GM19324 (cell line): ENCODE results near the gene SH3TC2.
A peak's percentile ranks its signal among the peaks of the same experiment; 100 is the strongest.

Source experiments
- ATAC-seq: cut with Tn5 transposase; IDR thresholded peaks from one replicate; pipeline ENCODE4 v1.9.1; 2021; ENCODE audit warnings: mild to moderate bottlenecking, moderate library complexity; ENCODE audit not compliant: unreplicated experiment, low FRiP score

SH3TC2 gene

DNA sequence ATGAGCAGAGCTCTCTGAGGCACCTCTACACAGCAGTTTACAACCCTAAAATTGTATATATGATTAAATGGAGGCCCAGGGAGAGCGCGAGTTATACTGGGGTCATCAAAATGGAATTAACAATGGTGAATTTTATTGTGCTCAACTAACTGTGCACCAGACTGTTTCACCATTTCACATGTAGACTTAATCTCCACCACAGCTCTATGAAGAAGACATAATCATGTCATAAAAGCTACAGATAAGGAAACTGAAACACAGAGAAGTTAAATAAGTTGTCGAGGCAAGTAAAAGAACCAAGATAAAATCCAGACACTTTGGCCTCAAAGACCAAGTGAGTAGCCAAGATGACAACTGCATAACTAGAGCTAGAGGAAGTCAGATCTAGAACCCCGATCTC is 1.5 kb downstream of the SH3TC2 start:
- ATAC-seq, result no peak

DNA sequence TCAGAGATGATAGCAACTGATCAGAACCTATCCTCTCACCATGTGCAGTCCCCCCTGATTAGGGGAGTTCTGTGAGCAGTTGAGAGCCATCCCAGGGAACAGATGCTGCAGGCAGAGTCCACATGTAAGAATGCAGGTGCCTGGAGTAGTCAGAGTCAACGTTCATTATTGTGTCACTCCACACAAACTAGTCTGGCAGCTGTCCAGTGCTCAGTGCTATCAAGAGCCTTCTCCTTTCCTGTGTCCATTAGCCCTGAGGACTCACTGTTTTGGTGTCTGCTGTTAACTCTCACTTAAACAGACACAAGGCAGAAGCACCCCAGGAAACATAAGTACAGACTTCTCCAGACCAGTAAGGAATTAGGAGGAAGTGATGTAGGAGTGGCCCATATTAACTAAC is 2.5 kb downstream of the SH3TC2 start:
- no peak for ATAC-seq

- ATAC-seq, result no peak
These were observed 6.2 kb downstream of the SH3TC2 start for GRCh38 chr5:149056616-149057165.

GRCh38 chr5:149054416-149054815 is 8.4 kb downstream of the SH3TC2 start:
- ATAC-seq, result no peak

GRCh38 chr5:149053072-149053695 is 9.7 kb downstream of the SH3TC2 start:
- no peak for ATAC-seq

- no peak for ATAC-seq
These were observed 13.5 kb downstream of the SH3TC2 start for GRCh38 chr5:149049371-149049781.

- no peak for ATAC-seq
These were observed 14.1 kb downstream of the SH3TC2 start for GRCh38 chr5:149048811-149049210.

DNA sequence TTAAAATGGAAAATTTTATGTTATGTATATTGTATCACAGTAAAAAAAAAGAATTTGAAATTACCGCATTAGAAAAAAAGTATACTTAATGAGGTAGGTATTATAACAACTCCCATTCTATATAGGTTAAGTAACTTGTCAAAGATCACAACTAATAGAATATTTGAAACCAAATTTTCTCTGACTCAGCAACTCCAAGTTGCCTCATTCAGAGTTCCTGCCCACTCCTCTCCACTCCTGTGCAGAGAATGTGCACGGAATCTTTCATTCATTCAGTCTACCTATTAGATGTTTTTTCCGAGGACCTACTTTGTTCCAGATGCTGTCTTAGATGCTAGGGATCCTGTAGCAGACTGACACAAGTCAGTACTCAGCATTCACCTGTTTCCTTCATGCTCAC is 15.4 kb downstream of the SH3TC2 start:
- no peak for ATAC-seq

DNA sequence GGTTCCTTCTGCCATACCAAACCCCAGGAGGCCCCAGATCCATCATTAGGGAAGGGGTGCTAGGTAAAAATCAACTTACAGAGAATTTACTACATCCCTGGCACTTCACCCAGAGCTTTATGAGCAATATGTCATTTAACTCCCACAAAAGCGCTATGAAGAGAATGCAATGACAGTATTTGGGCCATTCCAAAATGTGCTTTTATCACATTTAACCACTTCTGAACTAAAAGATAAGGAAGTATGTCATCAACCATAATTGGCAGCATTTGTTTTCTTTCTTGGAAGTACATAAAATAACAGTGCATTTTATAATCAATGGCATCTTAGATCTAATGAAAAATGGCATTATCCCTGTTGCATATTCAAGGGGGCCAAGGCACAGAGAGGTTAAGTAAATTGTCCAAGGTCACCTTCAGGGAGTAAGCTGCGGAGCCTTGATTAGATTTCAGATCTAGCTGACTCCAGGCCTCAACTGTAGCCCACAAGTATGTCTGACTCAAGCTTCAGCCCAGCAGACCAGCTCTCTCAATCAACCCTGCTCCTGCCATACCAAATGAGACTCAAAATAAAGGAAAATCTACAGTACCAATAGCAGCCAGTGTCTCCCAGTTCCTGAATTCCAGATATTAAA is 16.5 kb downstream of the SH3TC2 start:
- no peak for ATAC-seq

DNA sequence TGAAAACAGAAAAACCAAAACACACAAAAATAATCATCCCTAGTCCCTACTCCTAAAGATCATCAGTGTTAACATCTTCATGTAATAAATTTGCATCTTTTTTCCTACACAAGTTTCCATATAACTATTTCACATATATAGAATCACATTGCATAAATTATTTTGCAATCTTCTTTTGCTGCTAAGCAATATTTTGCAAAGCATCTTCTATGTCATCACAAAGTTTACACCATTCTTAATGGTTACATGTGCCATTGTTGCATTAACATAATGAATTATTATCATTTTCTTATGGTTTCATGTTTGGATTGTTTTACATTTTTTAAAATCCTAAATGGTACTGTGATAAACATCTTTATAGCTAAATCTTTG is 17.8 kb downstream of the SH3TC2 start:
- ATAC-seq, result no peak

DNA sequence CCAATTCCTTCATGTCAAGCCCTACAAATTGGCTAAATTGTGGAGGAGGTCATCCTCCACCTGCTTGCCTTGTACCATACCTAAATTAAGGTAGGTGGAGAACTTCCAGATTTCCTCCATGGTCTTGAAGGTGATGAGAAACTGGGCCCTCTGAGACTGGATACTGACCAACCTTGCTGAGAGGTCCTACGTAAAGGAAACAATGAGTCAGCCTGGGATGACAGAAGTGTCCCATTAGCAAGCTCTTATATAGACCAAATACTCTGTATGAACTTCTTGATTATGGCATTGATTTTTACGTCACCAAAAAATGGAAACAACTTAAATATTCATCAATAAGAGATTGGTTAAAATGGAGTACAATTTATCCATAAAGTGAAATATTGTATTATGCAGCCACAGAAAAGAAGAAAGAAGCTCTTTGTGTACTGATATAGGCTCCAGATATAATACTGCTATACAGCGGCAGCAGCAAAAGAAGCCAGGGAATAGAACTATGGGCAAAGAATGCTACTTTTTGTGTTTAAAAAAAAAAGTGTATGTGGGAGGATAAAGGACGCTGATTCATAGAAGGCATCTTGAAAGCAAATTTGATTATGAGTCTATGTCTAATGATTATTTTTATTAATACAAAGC is 18.3 kb downstream of the SH3TC2 start:
- ATAC-seq, result no peak

DNA sequence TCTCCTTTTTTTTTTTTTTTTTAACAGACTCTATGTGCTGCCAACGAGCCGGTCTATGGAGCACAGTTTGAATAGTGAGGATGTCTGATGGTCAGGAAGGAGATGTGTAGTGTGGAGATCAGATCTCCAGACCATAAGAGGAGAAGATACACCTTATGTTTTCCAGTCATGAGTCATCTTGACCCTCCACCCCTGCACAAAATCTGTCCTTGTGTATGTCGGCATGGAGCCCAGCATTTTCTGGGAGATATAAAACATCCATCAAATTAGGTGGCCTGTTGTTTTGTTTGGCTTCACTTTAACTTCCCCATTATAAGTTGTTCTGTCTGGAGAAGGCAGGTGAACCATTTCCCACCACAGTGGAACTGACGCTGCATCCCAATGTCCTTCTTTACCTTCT is 19.2 kb downstream of the SH3TC2 start:
- ATAC-seq, result no peak

- ATAC-seq, result no peak
These were observed 20.0 kb downstream of the SH3TC2 start for GRCh38 chr5:149042865-149043264.

GRCh38 chr5:149041242-149041641 is 21.6 kb downstream of the SH3TC2 start:
- ATAC-seq, result no peak

GRCh38 chr5:149040421-149040820 is 22.4 kb downstream of the SH3TC2 start:
- ATAC-seq, result no peak

GRCh38 chr5:149039506-149039905 is 23.4 kb downstream of the SH3TC2 start:
- ATAC-seq, result no peak

GRCh38 chr5:149038336-149039080 is 24.4 kb downstream of the SH3TC2 start:
- ATAC-seq, result no peak

- ATAC-seq, result no peak
These were observed 25.0 kb downstream of the SH3TC2 start for GRCh38 chr5:149037817-149038216.

DNA sequence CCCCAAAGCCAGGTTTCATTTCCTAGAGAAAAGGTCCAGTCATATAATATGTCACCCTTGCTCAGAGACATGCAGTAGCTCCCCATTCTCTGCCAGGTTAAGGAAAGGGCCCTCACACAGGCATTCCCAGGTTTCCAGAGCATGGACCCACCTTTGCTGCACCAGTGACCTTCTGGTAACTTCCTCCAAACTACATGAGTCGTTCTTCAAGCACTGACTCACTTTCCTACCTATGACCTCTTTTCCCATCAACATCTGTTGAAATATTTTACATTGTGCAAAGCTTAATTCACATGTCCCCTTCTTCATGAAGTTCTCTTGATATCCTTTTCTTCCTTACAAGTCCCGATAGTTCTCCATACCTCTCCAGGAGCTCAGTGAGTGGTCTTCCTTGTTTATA is 25.9 kb downstream of the SH3TC2 start:
- ATAC-seq, result no peak

- ATAC-seq, result no peak
These were observed 26.7 kb downstream of the SH3TC2 start for GRCh38 chr5:149036168-149036567.

- ATAC-seq, result peak; percentile 83
These were observed 27.5 kb downstream of the SH3TC2 start for GRCh38 chr5:149035372-149035790.
